NCI-H146 treated with DMSO at 0.1 percent for 48 hours (cell line): ENCODE results near the gene NDUFAF8.
"Not testable (repeated sequence)": the region's sequence is repeated elsewhere in the genome, so short reads cannot be mapped to it uniquely, and the experiment has no call there.

Experiments
- DNase-seq: peaks from one replicate; lab custom pipeline; 2025; ENCODE audit not compliant: unreplicated experiment; lab: John Stamatoyannopoulos, UW

Gene NDUFAF8

DNA sequence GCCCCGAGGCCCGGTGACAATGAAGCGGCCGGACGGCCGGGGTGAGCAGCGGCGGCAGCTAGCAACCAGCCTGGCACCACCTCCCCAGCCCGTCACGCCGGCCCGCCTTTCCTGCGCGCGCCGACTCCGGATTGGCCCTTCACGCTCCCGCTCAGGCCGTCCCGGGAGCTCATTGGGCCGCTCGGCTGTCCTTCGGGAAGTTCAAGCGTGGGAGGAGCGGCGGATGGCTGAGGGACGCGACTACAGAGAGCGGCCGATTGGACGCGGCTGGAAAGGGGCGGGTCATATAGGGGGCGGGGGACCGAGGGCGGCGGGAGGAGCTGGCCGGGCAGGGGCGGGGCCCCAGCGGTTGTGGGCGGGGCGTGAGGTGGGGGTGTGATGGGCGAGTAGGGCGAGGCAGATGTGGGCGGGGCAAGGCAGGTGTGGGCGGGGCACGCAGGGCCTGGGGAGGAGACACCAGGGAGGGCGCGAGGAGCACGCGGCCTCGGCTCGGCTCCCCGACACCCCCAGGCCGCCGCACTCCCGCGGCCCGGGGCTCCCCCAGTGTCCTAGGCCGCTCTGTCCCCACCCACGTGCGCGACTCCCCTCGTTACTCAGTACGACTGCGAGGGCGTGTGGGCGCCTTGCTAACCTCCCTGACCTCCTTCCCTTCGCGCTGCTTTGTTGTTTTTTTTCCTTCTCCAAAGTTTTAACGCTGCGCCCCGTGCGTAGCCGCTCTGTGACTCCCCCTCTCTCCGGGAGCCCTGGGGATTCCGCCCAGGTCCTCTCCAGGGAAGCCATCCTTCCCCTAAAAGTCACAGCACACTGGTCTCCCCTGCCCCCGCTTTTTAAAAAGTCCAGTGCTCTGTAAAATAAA is 16.0 kb upstream of the NDUFAF8 start, which contains the start of gene CEP131:
Gene CEP131, minus strand, starts transcription at position 60 of the 856 bp plus-strand sequence. CDS start 2,909 bp downstream, outside the sequence.
- DNase-seq = peak; percentile 92

DNA sequence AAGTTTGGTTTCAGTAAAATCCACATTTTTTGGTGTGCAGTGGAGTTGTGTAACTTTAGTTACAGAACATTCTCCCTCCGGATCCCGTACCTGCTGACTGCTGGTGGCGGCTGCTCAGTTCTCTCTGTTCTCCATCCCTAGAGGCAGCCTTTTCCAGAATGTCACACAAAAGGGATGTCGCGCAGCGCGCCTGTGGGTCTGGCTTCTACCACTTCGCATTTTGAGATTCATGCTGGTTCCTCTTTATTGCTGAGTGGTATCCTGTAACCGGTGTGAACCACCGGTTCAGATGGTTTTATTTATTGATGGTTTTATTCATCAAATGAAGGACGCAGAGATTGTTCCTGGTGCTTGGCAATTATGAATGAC is 15.4 kb upstream of the NDUFAF8 start:
- peak; percentile 45 for DNase-seq

DNA sequence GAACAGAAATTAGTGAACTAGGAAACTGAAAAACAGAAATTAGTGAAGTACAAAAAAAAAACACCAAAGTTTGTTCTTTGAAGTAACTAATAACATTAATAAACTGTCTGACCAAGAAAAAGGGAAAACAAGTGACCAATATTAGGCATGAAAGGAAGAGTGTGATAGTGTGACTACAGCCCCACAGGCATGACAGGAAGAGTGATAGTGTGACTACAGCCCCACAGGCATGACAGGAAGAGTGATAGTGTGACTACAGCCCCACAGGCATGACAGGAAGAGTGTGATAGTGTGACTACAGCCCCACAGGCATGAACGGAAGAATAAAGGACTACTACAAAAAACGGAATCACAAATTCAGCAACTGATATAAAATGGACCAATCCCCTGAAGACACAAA is 11.5 kb upstream of the NDUFAF8 start:
- DNase-seq = not testable (repeated sequence)

DNA sequence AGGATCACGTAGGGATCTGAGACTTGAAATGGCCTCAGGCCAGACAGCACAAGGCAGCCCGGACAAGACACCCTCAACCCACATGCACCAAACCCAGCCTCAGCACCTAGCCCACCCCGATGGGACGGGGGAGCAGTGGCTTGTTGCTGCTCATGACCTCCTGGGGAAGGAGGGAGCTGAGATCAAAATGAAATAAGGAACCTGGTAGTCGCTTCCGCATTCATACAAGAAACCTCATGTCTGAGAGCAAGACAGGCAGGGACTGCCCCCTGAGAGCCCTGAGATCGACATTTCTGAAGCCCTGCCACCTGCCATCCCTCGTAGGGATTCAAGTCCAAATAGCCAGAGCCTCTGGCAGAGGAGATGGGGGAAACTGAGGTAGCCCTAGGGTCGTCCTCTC is 10.7 kb upstream of the NDUFAF8 start:
- no peak for DNase-seq

DNA sequence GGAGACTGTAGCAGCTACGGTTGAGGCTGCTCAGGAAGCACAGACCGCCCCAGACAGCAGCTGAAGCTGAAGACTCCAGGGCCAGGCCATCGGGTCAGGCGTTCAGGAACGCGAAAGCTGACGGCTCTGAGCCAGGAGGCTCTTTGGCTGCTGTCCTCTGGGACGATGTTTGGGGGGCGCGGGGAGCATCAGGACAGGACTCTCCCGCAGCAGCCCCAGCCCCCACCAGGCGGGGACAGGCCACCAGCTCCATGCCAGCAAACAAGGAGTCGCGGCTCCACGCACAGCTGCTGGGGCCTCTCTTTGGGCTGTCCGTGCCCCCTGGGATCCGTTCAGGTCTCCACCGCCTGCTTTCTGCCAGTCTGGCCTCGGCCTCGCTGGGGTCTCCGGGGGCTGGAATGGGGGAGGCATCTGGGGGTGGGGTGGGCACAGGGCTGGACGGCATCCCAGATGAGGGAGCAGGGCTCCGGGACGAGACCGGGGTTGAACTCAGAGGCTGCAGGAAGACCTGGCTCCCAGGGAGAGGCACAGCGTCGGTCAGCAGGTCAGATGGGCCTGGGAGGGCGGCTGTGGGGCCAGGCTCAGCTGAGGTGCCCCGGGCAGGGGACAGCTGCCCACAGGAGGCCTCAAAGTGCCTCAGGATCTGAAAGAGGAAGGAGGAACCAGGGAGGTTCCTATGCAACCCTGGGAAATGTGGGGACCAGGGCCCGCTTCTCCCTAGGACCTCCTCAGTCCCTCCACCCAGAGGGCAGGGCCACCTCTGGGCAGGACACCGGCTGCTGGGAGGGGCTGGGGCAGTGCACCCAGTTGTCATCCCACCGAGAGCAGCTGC is 10.1 kb upstream of the NDUFAF8 start:
- no peak for DNase-seq

DNA sequence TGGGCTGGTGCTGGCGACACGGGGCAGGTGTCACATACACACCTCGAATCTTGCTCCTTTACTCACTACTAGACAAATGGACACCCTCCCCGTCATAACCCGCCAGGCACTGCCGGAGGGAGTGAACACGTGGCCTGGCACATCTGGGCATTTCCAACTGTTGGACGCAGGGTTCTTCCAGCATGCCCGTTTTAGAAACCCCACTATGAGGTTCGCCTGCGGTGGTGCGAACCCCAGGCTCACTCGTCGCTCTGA is 9.5 kb upstream of the NDUFAF8 start:
- DNase-seq = no peak

DNA sequence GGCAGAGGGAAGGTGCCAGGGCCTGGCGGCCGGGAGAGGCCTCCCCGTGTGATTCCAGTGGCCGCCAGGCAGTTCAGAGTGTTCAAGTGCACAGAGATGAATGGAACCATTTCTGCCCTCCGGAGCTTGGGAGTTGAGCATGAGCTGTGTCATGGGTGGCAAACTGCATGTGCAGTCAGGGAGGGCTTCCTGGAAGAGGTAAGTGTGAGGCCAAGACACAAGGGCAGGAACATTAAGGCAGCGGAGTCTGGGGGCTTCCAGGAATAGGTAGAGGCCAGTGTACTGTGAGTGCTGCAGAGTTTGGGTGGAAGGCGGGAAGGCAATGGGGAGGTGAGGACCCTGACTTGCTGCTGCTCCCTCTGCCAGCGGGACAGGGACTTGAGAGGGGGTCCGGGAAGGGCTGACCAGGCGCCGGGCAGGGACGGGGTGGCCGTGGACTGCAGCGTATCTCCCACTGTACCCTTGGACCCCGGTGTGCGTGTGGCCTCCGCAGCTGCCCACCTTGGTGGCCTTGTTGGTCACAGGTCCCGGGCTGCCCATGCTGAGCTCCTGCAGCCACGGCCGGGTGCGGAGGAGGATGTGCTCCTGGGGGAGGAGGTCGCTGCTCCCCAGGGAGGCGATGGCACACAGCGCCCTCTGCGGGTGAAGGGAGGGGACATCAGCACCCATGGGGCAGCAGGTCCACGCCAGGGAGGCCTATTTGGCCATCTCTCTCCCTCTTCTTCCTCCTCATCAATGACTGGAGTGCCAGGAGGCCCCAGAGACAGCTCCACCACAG is 8.9 kb upstream of the NDUFAF8 start:
- DNase-seq = no peak

DNA sequence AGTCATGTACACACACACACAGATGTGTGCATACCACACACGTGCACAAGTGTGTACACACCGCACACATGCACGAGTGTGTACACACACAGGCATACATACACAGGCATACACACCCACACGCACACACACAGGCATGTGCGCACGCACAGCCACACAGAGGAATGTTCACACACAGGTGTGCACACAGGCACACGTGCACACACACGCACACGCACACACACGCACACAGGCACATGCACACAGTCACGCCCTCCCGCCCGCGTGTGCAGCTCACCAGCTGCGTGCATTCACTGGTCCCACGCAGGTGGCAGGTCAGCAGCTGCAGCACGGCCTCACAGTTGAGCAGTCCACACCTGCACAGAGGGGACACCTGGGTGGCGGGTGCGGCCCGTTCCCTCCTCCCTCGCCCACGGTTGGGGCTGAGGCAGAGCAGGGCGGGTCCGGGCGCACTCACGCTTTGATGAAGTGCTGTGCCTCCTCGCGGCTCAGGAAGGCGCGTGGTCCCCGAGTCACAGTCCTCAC is 7.9 kb upstream of the NDUFAF8 start:
- DNase-seq = no peak

DNA sequence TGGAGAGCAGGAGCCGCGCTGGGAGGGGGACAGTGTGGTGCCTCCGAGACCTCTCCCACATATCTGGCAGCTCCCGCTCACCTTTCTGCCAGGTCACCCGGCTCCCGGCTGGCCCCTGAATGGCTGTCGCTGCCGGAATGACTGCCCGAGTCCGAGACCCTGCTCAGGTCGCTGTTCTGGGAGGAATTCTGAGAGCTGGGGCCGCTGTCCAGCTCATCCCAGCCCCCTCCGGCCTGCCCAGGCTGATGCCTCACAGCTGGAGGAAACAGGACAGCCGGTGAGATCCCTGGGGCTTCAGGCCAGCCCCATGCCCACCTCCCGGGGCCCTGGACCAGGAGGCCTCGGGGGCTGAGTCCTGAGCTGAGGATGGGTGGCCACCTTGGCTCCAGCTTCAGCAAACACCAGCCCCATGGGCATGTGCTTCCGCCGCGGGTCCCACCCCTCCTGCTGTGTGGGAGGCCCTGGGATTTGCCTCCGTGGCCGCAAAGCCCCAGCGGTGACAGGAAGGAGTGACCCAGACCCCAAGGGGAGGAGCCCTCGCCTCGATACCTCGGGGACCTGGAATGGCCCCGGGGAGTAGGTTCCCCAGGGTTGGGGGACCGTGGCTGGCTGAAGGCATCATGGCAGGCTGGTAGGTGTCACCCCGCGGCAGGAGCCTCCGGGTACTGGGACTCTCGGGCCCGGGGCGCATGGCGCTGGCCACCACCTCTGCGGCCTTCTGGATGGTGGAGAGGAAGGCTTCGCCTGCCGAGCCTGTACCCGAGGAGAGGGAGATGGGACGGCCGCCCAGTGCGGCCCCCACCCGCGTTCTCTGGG is 7.1 kb upstream of the NDUFAF8 start:
- no peak for DNase-seq

DNA sequence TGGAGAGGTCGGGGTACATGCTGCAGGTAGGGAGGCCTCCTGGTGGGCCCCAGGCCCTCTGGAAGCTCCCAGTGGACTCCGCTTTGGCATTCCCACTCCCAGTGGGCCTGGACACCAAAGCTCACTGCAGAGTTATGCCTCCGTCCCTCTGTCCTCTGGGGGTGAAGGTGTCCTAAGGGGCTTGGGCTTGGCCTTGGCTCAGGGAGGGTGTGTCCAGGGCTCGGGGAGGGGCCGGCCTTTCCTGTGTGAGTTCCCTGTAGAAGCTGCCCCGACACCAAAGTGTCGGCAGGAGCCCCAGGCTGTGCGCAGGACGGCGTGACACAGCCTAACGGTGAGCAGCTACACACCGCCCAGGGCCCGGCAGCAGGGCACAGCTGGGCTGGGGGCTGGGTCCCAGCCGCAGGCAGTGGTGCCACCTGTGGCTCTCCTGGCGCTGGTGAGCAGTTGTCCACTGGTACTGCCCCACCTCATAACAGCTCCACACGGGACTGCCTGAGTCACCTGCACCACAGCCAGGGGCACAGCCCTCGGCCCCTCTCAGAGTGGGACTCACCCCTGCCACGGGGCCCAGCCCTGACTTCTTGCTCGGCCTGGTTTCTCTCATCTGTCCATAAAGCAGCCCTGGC is 6.4 kb upstream of the NDUFAF8 start:
- DNase-seq = no peak

DNA sequence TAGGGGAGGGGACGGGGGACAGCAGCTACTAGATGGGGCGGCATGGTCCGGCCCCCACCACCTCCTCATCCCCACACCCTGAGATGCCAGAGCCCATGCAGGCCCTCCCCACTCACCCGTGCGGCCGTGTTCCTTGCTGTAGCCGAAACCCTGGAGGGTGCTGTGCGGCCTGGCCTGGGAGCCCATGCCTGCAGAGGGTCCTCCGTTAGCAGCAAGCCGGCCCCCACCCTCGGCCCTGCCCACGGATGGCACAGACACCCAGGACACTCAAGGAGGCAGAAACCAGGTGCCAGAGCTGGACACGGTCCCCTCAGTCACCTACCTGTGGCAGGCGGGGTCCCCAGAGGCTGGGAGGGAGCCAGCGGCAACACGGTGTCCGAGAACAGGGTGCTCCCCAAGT is 5.8 kb upstream of the NDUFAF8 start:
- DNase-seq = no peak

DNA sequence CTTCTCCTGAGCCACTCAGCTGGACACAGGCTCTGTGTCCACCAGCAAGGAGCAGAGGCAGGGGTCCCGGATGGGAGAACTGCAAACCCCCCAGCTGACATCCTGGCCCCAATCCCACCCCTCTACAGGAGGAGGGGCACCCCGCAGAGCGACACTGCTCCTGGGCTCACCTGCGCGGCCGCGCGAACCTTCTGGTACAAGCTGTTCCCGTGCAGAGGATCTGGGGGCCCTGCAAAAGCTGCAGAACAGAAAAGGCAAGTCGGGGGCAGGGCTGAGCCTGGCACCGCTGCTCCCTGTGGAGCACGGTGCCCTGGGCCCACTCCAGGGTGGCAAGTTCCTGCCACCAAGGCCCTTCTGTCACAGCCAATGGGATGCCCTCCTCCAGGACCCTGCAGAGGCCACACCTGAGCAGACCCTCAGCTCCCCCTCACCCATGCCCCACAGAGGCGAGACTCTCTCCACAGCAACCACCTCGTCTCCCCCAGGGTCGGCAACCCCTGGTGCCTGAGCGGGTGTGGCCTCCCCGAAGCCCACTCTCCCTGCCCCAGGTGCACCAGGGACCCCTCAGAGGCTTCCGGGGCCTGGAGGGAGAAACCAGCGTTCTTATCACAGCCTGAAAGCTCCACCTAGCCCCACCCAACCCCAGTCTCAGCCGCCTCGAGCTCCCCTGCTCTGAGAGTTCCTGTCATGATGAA is 5.2 kb upstream of the NDUFAF8 start:
- DNase-seq = no peak

DNA sequence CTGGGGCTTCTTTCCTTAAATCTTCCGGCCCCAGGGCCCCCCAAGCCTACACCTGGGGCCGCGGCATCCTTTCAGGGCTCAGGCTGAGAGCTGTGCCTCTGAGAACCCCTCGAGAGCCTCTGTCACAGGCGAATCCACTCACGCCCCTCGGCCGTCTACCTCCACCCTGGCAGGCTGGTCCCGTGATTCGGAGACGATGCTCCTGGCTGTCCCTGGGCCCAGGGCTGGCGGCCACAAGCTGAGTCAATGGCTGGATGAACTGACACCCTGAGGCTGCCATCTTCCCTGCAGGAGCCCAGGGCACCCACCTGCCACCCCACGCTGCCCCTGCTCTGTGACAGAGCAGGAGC is 4.6 kb upstream of the NDUFAF8 start:
- DNase-seq = no peak

DNA sequence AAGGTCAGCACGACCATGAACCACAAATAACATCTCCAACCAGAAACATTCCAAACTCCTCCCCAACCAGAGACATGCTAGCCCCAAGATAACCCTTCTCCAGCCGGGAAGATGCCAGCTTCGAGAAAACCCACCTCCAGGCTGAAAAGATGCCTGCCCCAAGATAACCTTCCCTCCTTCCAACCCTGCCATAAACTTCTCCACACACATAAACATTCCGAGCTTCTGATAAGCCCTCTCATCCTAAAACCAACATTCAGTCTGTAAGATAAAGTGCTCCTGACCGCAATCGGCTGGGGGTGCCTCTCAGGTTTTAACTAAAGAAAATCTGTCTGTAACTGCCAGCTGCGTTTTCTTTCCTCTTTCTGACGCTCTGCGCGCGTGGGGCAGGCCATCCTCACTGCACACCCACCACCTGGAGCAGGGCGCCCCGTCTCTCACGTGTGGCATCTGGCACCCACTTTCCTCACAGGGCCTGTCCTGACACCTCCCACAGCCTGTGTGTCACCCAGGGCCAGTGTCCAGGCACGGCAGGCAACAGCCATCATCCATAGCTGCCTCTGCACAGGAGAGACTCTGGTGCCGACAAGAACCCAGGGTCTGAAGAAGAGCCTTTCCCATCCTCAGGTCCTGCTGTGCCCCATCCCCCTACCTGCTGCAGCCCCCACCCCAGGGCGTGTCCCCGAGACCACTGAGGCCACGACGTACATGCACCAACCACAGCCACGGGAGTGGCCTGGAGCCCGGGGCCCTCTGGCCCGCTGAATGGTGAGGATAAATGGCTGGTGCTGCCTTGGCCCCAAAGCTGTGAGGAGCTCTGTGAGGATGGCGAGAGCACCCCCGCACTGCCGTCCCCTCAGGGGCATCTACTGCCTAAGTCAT is 3.9 kb upstream of the NDUFAF8 start:
- DNase-seq = no peak

DNA sequence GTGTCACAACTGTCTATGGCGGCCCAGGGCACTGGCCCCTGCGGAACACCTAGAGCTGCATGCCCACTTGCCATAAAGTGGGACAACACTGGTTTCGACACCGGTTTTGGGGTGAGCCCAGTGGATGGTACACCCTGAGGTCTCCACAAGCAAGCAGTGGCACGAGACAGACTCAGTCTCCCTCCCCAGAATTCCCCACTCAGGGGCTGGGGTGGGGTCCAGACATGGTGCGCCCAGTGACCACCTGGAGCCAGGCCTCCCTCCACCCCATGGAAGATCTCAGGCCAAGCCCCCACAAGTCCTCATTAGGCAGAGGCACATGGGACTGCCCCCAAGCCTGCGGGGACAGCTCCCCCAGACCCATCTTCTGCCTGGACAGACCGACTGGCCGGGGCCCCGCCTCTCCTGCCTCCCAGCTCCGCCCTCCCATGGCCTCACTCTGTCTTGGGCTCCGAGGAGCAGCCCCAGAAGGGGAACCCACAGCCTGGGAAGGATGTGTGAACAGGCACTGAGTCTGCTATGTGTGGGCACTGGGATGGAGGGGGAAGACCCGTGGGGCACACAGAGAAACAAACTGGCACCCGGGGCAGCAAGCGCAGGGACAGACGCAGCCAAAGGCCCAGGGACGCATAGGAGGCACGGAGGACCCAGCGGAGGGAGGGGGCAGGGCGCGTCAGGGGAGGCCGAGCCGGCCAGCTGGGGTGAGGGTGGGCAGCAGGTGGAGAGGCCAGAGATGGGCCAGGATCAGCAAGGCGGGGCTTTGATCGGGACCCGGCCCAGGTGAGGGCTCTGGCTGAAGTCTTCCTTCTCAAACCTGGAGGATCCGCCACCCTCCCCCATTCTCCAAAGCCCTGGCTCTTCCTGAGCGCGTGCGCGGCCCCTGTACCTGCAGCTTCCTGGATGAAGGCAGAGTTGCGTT is 3.0 kb upstream of the NDUFAF8 start:
- no peak for DNase-seq

DNA sequence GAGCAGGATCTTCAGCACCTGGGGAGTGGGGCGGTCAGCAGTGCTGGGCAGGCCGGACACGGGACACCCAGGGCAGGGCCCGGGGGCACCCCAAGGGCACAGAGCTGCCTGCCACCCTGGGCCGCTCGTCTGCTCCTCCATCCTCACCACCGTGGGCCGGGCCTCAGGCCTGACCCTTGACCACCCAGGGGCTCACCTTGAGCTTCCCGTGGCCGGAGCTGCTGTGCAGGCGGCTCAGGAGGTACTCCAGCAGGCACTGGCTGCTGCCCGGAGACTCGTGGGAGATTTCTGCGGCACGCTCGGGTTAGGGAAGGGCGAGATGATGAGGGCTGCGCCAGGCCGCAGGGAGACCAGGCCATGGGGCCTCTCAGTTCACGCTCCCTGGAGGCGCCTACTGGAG is 2.3 kb upstream of the NDUFAF8 start:
- no peak for DNase-seq

DNA sequence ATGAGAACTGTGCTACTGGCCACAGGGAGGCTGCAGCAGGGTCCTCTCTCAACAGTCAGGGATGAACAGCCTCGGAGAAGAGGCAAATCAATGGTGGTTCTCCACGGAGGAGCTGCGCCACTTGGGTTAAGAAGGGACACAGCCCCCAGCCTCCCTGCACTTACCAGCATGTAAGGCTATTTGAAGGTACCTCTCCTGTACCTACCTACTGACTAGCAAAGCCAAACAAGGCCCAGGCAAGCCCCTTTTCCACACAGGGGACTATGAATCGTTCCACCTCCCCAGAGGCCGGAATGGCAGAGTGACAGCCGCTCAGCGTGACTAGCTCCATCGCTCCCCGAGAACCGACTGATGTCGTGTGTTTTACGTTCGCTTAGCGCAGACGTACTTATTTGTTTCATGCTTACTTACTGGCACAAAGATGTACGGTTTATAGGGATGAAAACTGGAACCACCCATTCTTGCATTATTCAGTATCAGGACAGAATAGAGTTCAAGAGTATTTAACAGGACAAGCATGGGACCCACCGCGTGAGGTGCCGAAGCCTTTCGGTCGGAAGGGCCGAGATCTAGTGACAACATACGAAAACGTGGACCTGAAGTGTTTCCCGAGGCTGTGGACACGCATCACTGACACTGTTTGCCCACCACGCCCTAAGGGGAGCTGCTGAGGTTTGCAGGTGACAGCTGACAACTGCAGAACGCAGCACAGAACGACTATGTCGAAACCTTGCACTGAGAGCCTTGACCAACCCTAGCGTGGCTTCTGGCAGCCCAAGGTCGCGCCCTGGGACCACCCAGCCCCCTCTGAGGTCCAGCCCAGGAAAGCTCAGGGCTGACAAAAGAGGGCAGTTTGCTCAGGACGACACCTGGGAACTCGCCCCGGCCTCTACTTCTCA is 1.3 kb upstream of the NDUFAF8 start:
- no peak for DNase-seq
